Articular chondrocyte of knee joint (primary cell): ENCODE data around the gene C20orf204. TPM values are rescaled to one million over a fixed set of nuclear protein-coding genes. Genes with fewer than 3 reads are reported as not detected.

ENCODE experiments used
- small RNA-seq: library from RNA; depleted of rRNA; stranded (forward); fragments of <200 nt; gene quantifications from one replicate; pipeline ENCODE3, GENCODE V24; 2012
- total RNA-seq: library from RNA; depleted of rRNA; stranded (reverse); fragments of >200 nt; gene quantifications from 2 replicates; pipeline ENCODE4 v1.2.3, GENCODE V29; 2012

C20orf204 gene, protein sequence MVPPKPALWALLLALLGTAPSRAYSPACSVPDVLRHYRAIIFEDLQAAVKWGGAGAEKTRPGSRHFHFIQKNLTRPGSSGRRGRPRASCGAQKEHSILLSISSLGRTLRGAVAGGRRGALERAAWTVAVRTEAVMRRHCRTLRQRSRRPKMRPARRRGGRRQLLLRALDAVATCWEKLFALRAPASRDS
- 1.2 and 1.4 TPM in 2 replicates for total RNA-seq

DNA sequence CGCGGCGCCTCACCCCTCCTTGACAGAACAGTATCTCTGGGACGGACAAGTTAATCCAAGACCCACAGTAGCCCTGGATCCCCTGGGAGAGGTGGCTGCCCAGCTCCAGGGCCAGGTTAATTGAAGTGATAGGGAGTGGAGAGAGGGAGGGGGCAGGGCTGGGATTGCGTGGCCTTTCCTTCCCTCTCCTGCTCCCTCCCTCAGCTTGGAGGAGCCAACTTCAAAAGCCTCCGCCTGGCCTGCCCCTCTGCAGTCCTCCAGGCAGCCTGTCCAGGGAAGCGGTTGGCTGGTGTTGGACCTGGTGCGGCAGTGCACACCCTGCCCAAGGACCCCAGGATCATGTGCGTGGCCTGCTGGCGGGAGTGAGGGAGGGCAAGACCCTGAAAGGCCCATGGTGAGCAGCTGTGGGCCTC is at the start of gene C20orf204:
C20orf204 (plus strand) TSS at position 250 of the 413 bp plus-strand sequence; CDS start at position 392, 142 bp downstream.

DNA sequence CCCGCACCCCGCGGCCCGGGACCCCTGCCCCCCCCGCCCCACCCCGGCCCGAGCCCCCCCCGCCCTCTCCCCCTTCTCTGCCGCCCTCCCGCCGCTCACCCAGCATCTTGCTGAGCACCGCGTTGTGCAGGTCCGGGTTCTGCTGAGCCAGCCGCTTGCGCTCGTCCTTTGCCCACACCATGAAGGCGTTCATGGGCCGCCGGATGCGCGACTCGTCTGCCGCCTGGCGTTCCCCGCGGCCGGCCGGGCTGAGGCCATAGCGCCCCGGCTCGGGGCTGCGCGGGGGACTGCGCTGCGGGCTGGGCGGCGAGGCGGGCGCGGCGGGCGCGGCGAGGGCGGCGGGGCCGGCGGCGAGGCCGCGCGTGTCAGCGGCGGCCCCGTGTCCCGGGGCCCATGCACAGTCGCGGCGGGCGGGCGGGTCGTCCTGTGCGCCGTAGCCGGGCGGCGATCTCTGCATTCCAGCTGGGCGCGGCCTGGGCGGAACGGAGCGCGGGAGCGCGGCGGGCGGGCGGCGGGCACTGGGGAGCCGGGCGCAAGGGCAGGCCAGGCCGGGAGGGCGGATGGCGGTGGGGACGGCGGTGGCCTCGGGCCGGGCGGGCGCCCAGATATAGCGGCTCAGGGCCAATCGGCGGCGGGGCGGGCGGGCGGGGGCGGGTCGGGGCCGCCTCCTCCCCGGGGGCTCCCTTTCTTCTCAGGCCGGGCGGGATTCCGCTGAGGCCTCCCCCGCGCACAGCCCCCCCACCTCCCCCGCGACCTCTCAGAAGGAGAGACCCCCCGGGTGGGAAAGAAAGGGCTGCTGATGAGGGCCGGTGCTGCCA is 13.3 kb downstream of the C20orf204 start, which contains the start of gene SOX18:
SOX18 (minus strand) TSS at position 580 of the 818 bp plus-strand sequence; CDS start at position 457, 123 bp downstream.

DNA sequence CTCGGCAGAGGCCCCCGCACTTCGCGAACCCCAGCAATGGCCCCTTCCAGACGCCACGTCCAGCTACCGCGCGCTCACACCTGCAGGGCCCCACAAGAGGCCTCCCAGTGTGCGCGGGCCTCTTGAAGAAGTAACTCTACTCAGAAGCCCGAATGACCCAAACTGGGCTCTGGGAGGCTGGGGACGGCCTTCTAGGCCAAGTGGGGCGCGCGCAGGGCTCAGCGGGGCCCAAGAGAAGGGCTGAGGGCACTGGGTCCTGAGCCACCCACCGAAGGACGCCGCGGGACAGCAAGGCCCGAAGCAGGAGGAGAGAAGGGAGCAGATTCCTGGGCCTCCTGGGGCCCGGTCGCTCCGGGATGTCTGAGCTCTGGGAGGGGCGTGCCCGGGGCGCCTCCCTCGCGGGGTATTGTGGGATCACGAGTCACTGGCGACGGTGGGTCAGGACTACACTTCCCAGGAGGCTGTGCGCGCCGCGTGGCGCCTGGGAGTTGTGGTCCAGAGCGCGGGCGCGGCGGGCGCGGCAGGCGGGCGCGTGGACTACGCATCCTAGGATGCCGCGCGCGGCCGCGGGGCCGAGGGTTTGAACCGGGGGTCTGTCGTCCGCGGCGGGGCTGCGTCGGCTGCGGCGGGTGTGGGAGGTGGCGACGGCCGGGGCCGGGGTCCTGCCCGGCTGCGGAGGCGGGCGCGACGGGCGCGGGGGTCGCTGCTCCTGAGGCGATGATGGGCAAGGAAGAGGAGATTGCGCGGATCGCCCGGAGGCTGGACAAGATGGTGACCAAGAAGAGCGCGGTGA is 26.8 kb downstream of the C20orf204 start, which contains the start of gene TCEA2:
TCEA2 (plus strand) TSS at position 603 of the 793 bp plus-strand sequence; CDS start at position 718, 115 bp downstream.

DNA sequence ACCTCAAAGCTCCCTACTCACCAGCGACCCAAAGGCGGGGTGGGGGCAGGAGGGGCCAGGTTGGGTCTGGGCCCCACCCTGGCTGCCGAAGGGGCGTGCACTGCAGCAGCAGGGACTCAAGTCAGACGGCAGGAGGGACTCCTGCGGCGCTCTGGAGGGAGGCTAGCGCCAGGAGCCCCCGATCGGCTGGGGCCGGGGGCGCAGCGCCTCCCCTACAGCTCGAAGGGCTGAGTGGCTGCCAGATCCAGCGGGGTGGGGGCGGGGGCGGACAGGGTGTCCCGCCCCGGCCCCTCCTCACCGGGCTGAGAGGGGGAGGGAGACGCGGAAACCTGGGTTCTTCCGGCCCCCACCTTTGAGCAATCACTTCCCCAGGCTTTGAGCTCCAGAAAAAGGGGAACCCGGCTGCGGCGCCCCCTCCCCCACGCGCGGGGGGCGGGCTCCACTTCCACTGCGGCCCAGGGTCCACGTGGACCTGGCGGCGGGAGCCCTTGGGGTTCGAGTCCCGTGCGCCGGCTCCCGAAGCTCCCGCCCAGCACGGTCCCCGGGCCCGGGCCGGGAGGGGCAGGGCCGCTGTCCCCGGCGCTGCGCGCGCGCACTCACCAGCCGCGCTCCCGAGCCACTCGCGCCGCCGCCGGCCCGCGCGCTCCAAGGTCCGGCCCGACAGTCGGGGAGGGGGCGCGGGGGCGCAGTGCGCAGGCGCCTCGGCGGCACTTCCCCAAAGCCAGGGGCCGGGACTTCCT is 43.5 kb downstream of the C20orf204 start, which contains the start of gene RGS19:
RGS19 (minus strand) TSS at position 246 of the 740 bp plus-strand sequence. CDS start 2,632 bp downstream, outside the sequence.

DNA sequence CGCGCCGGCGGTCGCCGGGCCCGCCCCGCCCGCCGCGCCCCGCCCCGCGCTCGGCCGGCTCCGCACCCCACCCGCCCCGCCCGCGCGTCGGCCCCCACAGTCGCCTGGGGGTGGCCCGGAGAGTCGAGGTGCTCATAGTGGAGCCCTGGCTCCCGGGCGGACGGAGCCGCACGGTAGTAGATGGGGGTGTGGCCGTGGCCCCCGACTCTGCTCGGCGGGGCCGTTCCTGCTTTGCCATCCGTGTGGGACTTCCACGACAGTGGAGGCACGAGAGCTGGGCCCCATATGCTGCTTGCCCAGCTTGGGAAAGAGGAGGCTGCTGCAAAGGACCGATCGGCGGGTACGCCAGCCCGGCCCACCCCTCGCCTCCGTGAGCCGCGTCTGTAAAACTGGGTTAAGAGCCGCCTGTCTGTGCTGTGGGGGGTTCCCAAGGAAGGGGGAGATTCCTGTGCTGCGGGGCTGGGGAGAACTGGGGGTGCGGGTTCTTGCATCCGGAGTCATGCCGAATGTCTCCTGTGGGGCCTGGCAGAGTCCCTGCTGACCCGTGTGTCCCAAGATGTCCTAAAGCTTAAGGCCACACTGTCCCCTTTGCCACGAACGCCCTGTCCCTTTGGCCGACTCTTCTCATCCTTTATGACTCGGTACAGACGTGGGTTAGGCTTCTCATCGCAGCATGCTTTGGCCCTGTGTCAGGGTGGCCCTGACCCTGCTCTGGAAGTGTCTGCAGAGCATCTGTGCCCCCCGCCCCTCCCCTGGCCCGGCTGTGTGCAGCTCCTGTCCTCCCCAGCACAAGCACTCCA is 44.2 kb downstream of the C20orf204 start, which contains the start of gene OPRL1:
OPRL1 (plus strand) TSS at position 70 of the 800 bp plus-strand sequence. CDS start 12,639 bp downstream, outside the sequence.

DNA sequence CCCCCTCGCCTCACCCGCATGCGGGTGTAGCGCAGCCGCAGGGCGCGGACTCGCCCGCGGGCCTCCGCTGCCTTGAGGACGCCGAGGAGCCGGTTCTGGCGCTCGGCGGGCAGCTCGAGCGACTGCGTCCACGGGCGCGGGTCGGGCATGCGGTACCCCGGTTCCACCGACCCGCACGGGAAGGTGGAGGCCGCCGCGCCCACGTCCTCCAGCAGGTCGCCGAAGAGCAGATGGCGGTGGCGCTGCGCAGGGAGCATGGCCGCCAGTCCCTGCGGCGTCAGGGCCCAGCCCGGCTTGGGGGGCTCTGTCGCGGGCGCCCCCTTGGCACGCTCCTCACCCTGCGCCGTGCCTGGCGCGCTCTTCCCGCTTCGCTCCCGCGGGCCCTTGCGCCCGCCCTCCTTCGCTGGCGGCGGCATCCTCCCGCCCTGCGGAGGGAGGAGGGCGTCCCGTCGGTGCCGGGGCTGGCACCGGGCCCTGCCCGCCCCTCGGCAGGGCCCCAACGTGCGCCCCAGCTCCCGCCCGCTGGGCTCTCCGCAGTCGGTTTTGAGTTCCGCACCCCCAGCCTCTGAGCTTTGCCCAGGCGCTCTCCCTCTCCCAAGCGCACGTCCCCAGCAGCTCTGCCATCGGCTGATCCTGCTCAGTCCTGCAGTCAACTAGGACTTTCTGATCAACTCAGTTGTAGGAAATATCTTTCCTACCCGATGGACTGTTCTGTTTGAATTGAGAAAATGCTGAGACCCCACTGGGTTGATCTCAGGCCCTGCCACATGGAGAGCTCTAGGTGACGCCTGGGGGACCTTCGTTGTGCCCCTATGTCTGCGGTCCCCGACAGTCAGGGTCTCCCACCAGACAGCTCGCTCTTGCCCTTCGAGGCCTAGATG is 48.1 kb downstream of the C20orf204 start, which contains the start of gene LKAAEAR1:
LKAAEAR1 (minus strand) TSS at position 595 of the 881 bp plus-strand sequence; CDS start at position 416, 179 bp downstream.

Small RNA genes lying within 50 kb of the gene (small RNA-seq; reads per million reads assigned to genes)
- gene AL355803.1 (not detected), gene MIR6813 (not detected)

Other genes with a start within 250 kb of the C20orf204 start
- gene ZBTB46, start 204.9 kb upstream of the C20orf204 start, total RNA-seq, result 3.5 and 4.4 TPM in 2 replicates
- not detected in 2 replicates for gene ABHD16B, start 174.7 kb upstream of the C20orf204 start, total RNA-seq
- 154 and 159 TPM in 2 replicates for gene TPD52L2, start 170.9 kb upstream of the C20orf204 start, total RNA-seq
- gene DNAJC5, start 141.1 kb upstream of the C20orf204 start, total RNA-seq, result 41.2 and 41.3 TPM in 2 replicates
- gene UCKL1, start 79.8 kb upstream of the C20orf204 start, total RNA-seq, result 9.2 and 11.8 TPM in 2 replicates
- 9.2 and 10.2 TPM in 2 replicates for gene ZNF512B, start 66.3 kb upstream of the C20orf204 start, total RNA-seq
- 0.43 and 0.65 TPM in 2 replicates for gene SAMD10, start 56.5 kb upstream of the C20orf204 start, total RNA-seq
- gene PRPF6, start 55.0 kb upstream of the C20orf204 start, total RNA-seq, result 56.5 and 57.6 TPM in 2 replicates
- 0.22 TPM in 1 of 2 replicates, not detected in the other for gene SOX18, start 13.5 kb downstream of the C20orf204 start, total RNA-seq
- gene TCEA2, start 27.0 kb downstream of the C20orf204 start, total RNA-seq, result 17.5 and 20.9 TPM in 2 replicates
- gene RGS19, start 43.3 kb downstream of the C20orf204 start, total RNA-seq, result 7.1 and 8.0 TPM in 2 replicates
- 0.52 and 0.86 TPM in 2 replicates for gene OPRL1, start 43.9 kb downstream of the C20orf204 start, total RNA-seq
- not detected in 2 replicates for gene LKAAEAR1, start 48.2 kb downstream of the C20orf204 start, total RNA-seq
- gene NPBWR2, start 71.4 kb downstream of the C20orf204 start, total RNA-seq, result not detected in 2 replicates
- not detected in 2 replicates for gene MYT1, start 128.3 kb downstream of the C20orf204 start, total RNA-seq
- 44.6 and 52.9 TPM in 2 replicates for gene PCMTD2, start 219.6 kb downstream of the C20orf204 start, total RNA-seq